HFF-Myc (cell line): ENCODE data around the gene SPI1.

Experiments
- DNase-seq: peaks from one replicate; pipeline ENCODE4 v3.0.0-alpha.2; 2011; ENCODE audit warnings: low read depth; ENCODE audit errors: extremely low read depth
- H3K4me3 ChIP-seq: replicated peaks from 2 replicates; pipeline ENCODE4 v1.5.1; 2011; ENCODE audit warnings: low read depth, mild to moderate bottlenecking, control low read depth, low read length
- TF ChIP-seq, protein P1 (sequence below): IDR thresholded peaks from 2 replicates; pipeline ENCODE4 v1.5.1; 2012; ENCODE audit warnings: mild to moderate bottlenecking, low read depth, low read length, control low read depth; ENCODE audit errors: missing control alignments

The SPI1 gene

DNA sequence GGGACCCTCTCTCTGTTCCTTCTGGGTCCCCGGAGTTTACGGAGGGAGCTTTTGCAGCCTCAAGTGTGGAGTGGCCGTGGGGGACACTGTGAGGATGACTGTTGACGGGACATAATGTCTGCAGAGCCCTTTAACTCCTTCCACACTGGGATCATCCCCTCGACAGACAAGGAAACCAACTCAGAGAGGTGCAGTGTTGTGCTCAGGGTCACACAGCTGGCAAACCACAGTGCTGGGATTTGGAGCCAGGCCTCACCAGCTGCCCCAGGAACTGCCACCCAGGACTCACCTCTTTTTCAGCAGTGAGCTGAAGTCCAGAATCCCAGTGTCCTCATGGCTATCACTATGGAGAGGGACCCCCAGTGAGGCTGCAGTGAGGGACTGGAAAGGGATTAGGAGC lies 31.2 kb downstream of the SPI1 start:
- TF ChIP-seq, protein P1, sequence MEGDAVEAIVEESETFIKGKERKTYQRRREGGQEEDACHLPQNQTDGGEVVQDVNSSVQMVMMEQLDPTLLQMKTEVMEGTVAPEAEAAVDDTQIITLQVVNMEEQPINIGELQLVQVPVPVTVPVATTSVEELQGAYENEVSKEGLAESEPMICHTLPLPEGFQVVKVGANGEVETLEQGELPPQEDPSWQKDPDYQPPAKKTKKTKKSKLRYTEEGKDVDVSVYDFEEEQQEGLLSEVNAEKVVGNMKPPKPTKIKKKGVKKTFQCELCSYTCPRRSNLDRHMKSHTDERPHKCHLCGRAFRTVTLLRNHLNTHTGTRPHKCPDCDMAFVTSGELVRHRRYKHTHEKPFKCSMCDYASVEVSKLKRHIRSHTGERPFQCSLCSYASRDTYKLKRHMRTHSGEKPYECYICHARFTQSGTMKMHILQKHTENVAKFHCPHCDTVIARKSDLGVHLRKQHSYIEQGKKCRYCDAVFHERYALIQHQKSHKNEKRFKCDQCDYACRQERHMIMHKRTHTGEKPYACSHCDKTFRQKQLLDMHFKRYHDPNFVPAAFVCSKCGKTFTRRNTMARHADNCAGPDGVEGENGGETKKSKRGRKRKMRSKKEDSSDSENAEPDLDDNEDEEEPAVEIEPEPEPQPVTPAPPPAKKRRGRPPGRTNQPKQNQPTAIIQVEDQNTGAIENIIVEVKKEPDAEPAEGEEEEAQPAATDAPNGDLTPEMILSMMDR = no peak
- H3K4me3 ChIP-seq = no peak overlapping the region
- DNase-seq = no peak

DNA sequence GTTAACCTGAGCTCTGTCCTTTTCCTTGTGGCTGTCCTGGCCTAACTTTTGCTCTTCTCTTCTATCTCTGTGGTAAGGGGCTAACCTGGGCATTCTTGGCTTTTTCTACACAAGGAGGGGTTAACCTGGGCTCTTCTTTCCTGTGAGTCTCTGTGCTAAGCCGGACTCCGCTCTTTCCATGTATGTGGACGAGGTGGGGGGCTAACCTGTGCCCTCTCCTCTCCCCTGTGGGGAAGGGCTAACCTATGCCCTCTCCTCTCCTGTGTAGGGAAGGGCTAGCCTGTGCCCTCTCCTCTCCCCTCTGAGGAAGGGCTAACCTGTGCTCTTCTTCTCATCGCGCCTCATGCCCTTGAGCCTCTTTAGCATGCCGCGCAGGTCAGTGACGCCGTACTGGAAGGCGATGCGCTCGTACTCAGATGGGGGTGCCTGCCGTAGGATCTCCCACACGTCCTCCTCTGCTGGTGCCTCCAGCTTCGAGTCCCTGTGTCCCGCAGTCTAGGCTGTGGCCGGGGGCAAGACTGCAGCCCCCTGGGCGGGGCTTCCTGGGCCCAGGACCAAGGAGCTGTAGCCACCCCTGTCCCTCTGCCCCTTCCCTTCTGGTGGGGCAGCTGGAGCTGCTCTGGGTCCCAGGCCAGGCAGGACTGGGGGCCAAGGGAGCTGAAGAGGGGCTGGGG lies 32.3 kb downstream of the SPI1 start:
- TF ChIP-seq, protein P1 = no peak
- DNase-seq = no peak
- H3K4me3 ChIP-seq = no peak overlapping the region

DNA sequence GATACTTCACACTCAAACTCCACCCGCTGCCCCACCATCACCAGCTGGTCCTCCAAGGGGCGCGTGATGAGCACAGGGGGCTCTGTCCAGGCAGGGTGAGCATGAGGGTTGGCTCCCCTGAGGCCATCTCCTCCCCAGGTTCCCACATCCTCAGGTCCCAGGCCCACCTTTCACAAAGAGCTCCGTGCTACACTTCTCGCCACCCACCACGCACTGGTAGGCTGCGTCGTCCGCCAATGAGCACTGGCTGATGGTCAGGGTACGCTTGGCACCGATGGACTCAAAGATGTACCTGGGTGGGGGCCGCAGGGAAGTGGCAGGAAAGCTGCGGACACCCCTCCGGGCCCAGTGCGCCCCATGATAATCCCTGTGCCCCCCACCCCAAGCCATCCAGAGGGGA lies 35.5 kb downstream of the SPI1 start:
- TF ChIP-seq, protein P1 = no peak
- no peak for DNase-seq
- H3K4me3 ChIP-seq = no peak overlapping the region

DNA sequence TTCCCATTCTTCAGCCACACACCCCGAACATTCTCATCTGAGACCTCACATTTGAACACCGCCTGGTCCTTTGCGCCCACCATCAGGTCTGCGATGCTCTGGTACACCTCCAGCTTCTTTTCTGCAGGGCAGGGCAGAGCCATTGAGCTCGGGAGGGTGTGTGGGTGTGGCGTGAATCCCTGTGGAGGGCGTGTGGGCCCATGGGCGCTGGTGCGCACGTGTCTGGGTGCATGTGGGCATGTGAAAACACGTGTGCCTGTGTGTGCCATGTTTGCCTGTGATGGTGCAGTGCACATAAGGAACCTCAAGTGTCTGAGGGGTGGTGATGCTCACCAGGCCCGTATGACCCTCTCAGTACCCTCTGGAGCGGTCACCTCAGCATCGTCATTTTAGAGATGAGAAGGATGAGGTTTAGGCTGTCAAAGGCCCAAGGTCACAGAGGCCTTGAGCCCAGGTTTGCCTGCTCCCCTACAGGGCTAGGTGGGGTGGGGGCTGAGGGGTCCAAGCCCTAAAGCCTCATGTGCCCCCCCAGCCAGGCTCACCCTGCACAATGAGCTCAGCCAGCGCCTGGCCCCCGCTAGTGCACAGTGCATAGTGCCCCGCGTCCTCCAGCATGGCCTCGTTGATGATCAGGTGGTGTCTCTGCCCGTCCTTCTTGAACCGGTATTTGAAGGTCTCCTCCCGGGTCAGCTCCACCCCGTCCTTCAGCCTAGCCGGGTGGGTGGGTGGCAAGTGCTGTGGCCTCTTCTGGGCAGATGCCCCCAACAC lies 36.1 kb downstream of the SPI1 start:
- no peak overlapping the region for H3K4me3 ChIP-seq
- DNase-seq = no peak
- TF ChIP-seq, protein P1 = no peak

DNA sequence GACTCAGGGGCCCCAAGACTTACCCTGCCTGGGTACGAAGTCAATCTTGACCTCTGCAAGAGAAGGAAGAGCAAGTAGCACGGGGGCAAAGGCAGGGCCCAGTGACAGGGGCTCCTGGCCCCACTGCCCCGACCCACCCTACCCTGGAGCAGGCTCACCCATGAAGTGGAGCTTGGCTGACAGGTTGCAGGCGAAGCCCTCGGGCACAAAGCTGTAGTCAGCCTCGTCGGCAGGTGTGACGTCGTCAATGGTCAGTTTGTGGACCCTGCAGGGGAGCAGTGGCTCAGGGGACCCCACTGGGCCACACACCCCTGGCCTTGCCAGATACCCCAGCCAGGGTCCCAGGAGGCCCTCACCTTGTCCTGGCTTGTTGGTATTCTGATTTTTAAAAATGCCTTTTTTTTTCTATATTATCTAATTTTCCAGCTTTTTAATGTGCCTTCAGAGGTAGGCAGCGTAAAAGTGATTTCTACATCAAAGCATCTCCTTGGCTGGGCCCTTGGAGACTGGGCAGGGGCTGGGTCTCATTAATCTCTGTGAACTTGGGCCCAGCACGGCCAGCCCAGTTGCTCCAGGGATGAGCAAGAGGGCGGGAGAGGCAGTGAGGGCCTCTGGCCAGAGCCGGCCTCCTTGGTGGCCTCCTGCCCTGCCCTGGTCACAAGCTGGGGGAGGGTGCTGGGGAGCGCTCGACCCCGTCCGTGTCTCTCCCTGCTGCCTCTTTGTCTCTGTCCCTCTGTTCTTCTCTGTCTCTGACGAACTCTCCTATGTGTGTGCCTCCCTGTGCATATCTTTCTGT lies 37.2 kb downstream of the SPI1 start:
- no peak for DNase-seq
- TF ChIP-seq, protein P1 = no peak
- H3K4me3 ChIP-seq = no peak overlapping the region

DNA sequence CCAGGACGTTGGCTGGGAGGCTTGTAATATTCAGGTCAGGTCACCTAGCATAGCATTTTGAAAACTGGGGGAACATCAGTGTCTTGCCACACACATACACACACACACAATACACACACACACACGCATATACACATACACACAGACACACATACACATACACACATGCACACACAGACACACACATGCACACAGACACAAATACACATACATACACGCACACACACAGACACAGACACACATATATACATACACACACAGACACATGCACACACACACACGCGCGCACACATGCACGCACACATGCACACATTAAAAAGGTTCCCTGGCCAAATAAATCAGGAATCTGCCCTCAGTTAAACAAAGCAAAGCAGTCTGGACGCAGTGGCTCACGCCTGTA lies 38.3 kb downstream of the SPI1 start:
- H3K4me3 ChIP-seq = no peak overlapping the region
- TF ChIP-seq, protein P1 = no peak
- DNase-seq = no peak
